ENCODE results near the gene MSI2.

MSI2 gene

DNA sequence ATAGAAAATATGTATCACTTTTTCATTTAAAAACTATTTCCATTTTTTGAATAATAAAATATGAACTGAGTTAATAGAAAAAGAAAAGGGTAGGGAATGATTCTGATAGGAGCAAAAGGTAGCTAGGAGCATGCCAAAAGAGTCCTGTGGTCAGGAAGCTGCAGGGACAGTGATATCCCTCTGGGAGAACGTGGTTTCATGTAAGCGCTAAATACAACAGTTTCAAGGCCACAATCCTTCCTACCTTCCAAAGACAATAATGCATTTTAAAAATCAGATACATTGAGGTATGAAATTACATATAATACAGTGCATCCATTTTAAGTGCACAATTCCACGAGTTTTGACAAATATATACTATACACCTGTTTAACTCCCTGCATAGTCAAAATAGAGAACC lies 432.9 kb downstream of the MSI2 start:
- DNase-seq (ENCODE audit: low read depth) = no peak

DNA sequence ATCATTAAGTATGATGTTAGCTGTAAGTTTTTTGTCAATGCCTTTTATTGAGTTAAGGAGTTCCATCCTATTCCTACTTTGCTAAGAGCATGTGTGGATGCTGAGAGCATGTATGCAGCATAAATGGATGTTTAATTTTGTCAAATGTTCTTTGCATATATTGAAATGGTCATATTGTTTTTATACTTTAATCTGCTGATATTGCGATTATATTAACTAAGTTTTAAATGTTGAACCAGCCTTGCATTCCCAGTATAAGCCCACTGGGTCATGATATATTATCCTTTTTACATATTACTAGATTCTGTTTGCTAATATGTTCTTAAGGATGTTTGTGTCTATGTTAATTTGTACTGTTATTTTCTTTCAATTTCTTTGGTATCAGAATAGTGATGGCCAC lies 435.6 kb downstream of the MSI2 start:
- DNase-seq (ENCODE audit: low read depth) = no peak

DNA sequence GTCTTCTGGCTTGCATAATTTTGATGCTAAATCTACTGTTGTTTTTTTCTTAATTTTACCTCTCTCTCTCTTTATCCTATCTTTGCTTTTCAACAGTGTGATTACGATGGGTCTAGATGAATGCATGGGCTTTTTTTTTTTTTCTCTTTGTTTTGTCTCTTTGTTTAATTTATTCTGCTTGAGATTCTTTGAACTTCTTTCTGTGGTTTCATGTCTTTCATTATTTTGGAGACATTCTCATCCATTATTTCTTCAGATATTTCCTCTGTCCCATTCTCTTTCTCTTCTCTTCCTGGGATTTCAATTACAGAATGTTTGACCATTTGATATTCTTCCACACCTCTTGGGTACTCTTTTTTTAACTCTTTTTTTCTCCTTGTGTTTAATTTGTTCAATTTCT lies 436.4 kb downstream of the MSI2 start:
- no peak for DNase-seq (ENCODE audit: low read depth)

- DNase-seq (ENCODE audit: low read depth) = no peak
These were observed 437.7 kb downstream of the MSI2 start for GRCh38 chr17:57694051-57694450.

DNA sequence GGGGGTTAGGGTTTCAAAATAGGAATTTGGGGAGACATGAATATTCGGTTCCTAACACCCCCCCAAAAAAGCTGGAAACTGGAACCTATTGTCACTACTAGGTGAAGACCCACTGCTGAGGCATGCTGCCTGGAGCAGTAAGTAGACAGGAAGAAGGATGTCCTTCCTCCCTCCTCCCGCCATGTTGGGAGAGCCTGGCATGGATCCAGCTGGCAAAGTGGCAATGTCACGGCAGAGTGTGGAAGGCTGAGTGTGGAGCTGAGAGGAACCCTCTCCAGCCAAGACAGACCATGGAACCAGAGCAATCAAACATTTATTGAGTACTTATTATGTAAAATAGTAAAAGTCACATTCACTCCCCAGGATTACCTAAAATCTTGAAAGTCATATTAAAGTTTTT lies 439.7 kb downstream of the MSI2 start:
- no peak for DNase-seq (ENCODE audit: low read depth)

GRCh38 chr17:57697197-57697596 lies 440.9 kb downstream of the MSI2 start:
- DNase-seq (ENCODE audit: low read depth) = no peak

GRCh38 chr17:57697891-57698711 lies 441.8 kb downstream of the MSI2 start:
- DNase-seq (ENCODE audit: low read depth) = no peak

- no peak for DNase-seq (ENCODE audit: low read depth)
These were observed 443.5 kb downstream of the MSI2 start for GRCh38 chr17:57699751-57700219.

- DNase-seq (ENCODE audit: low read depth) = no peak
These were observed 444.8 kb downstream of the MSI2 start for GRCh38 chr17:57701124-57701523.

DNA sequence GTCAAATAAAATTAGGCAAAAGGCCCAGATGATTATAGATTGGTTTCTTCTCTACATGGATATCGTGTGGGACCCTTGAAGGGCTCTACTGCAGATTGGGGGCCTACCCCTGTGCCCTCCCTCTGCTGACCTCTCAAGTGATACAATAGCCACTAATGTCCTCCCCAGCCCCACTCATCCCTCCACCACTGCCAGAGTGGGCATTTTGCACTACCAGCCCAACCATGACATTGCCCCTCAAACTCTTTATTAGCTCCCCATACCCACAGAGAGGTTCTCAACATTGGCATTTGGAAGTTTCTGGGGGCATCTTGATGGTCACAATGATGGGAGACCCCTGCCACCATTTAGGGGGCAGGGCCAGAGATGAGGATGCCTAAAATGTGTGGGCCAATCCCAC lies 446.9 kb downstream of the MSI2 start:
- no peak for DNase-seq (ENCODE audit: low read depth)

DNA sequence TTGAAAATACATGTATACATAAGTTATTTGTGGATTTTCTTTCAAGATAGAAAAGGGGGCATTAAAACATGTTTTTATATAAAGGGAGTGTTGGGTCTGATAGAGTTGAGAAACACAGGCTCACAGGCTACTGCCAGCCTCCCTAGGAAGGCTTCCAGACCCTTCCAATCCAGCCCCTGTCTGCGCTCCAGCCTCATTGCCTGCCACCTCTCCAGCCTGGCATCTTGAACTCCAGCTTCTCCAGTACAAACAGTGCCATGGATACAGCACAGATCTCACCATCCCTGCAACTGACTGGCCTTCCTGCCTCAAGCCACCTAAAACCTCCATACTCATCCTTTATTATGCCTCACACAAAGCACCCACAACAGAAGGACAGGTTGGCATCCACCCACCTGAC lies 448.1 kb downstream of the MSI2 start:
- no peak for DNase-seq (ENCODE audit: low read depth)

DNA sequence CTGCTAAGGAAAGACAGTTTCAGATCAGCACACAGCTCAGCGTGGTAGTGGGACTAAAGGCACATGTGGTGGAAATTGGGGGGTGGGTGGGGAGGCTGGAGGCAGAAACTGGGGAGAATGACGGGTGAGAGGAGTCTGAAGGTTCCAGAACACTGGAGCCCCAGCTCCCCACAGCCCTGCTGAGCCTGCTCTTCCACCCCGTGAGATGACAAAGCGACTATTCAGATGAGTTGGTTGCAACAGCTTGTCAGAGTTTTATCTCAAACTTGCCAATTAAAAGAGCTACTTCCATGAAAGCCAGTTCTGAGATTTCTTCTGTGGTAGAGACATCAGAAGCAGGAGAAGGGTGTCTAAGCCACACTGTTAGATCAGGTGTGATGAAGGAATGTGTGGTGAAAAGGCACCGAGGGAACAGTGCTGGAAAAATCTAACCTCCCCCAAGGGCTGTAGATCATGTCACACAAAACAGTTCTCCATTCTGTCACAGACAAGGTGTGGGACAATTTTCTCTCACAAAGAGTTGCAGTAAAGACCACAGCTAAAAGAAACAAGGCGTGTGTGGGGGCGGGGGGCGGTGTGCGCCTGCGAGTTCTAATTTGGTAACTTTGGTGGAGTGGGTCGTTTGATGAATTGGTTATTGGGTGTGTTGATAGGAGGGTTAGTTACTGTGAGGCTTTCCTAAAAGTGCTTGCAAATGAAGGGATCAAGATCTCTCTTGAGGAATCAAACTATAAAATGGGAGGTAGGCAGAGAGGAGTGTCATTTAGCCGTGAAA lies 449.8 kb downstream of the MSI2 start:
- DNase-seq (ENCODE audit: low read depth) = no peak

GRCh38 chr17:57706761-57707160 lies 450.4 kb downstream of the MSI2 start:
- DNase-seq (ENCODE audit: low read depth) = no peak

- peak; percentile 9 for DNase-seq (ENCODE audit: low read depth)
These were observed 451.6 kb downstream of the MSI2 start for GRCh38 chr17:57707892-57708291.

DNA sequence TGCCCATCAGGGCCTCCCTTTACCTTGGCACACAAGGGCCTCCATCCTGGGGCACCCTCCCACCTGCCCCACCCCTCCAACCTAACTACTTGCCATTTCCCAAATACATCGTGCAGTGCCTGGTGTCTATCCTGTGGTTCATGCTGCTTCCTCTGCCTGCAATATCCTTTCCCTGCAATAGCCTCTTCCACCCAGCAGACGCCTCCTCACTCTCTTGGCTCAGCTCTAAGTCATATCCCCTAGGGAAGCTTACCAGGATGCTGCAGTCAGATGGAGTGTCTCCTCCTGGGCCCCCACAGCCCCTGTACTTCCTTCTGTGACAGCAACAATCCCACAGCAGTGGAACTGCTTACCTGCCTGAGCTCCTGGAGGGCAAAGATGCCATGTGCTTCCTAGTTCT lies 452.1 kb downstream of the MSI2 start:
- no peak for DNase-seq (ENCODE audit: low read depth)

GRCh38 chr17:57713140-57713539 lies 456.8 kb downstream of the MSI2 start:
- no peak for DNase-seq (ENCODE audit: low read depth)

GRCh38 chr17:57714665-57715180 lies 458.4 kb downstream of the MSI2 start:
- peak; percentile 36 for DNase-seq (ENCODE audit: low read depth)

- DNase-seq (ENCODE audit: low read depth) = no peak
These were observed 459.7 kb downstream of the MSI2 start for GRCh38 chr17:57715981-57716380.

- no peak for DNase-seq (ENCODE audit: low read depth)
These were observed 462.6 kb downstream of the MSI2 start for GRCh38 chr17:57718878-57719277.

DNA sequence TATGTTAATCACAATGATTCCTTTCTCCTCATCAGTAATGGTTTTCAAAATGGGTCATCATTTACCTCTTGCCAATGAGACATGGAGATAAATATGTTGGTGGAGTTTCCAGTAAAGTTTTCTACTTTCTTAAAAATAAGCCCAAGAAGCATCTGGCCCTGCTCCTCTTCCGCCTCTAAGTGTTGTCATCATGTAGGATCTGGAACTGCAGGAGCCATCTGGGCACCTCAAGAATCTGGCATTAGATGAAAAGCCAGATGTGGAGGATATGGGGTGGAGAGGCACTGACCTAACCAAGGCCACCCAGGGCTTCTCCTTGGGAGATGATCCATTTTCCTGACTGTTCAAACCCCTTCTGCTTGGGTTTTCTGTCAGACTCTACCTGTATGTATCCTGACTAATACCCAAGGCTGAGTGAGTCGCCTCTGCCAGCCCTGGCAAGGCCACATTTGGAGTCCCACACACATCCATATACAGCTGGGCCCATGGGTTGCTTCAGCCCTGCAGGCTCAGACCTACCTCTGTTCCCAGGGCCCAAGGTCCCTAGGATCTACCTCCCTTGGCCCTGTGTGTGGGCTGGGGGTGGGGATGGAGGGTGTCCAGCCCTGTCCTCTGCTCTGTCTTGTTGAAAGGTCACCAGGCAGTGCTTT lies 464.2 kb downstream of the MSI2 start:
- no peak for DNase-seq (ENCODE audit: low read depth)

DNA sequence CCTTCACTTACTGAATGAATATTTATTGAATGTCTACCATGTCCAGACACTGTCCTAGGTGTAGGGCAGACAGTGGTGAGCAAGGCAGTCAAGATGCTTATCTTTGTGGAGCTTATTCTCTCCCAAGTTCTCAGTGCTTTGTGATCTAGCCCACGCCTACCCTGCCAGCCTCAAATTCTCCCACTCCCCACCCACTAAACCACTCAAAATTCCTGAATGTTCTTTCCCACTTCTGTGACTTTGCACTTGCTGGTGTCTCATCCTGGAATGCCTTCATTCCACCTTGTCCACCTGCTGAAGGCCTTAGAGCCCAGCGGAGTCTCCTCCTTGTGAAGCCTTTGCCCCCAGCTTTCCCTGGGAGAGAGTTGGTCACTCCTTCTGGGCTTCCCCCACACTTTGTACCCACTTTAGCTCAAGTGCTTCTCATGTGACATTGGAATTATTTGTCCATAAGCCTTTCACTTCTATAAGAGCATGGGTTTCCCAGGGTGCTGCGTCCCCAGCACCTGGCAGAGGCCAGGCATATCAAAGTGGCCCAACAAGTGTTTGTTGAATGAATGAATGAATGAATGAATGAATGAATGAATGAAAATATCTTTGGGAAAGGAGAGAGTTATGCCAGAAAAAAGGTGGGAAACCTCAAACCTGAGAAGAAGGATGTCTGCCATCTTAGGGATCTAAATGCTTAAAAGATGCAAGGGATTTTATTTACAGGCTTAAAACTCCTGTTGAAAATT lies 465.8 kb downstream of the MSI2 start:
- no peak for DNase-seq (ENCODE audit: low read depth)

DNA sequence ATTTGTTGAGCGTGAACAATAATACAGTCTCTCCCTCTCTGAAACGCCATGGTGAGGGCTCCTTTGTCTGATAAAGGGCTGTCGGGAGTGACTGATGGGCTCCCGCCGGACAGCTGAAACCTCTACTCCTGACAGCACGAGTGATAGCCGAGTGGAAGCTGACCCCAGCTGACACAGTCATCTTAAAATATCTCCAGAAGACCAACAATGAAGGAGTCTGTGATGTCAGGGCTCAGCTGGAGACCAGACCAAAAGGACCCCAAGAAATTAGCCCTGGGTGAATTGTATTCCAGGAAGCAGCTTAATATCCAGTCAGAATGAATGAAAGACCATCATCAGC lies 466.4 kb downstream of the MSI2 start:
- no peak for DNase-seq (ENCODE audit: low read depth)
